Measurements from ENCODE around the gene VSTM2L.
A peak's percentile ranks its signal among the peaks of the same experiment; 100 is the strongest.

The VSTM2L gene

DNA sequence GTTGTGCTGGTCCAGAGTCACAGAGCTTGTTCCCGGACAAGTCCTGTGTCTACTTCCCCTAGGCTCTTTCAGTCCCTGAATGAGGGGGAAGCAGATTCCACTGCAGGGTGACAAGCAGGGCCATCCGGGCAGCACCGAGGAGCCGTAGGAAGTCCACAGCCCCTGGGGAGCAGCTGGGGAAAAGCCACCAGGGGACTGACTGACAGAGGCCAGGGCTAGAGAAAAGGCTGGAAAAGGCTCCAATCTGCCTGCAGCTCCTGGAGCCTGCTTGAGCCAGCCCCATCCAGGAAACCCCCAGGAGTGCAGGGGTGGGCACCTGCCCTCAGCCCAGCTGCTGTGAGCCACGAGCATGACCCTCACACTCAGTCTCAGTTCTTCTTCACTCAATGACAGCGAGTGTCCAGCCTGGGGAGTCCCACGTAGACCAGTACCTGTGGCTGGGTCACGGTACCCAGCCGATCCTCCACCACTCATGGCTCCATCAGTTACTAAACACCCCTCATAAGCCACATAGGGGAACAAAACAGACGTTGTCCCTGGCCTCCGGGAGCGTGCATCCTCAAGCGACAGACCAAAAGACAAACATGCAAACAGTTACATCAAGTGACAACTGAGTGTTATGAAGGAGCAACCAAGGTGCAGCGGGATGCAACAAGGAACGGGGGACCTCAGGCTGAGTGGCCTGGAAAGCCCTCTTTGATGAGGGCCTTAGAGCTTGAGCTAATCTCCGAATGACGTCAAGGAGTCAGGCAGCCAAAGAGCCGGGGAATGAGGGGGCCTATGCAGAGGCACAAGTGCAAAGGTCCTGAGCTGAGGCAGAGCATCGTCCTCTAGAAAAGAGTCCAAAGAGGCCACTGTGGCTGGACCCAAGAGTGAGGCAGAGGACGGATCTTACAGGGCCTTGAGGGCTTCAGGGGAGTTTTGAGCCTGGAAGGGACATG lies 24.8 kb upstream of the VSTM2L start:
- no peak for DNase-seq
- intact Hi-C loops (cut with DNase I) = no loop called here

DNA sequence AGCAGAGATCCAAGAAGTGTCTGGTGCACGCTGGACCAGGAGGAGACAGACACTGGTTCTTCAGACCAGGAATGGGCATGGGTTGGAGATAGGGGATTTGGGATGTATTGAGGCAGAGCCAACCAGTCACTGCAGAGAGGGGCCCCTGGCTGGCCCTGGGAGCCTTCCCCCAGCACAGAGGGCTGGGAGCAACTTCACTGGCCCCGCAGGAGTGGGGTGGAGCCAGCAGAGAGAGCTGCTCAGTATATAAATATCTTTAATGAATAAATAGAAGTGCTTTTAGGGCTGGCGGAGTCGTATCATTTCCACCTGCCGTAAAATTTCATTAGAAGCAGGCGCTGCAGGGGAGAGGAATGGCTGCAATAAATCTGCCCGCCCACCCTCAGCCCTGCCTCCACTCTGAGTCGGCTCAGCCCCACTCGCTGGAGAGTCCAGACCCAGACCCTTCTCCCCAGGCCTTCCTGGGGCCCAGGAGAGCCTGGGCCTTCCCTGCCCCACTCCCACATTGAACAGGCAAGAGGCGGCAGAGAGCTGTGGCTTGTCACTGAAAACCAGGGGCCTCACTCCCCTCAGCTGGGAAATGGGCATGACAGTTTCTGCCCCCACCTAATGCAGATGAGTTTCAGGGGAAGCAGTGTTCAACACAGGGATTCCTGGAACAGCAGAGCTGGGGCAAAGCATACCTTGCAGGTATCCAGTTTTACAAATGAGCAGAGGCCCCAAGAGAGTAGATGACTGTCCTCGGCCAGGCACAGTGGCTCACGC lies 23.9 kb upstream of the VSTM2L start:
- DNase-seq = no peak
- intact Hi-C loops (cut with DNase I) = no loop called here

DNA sequence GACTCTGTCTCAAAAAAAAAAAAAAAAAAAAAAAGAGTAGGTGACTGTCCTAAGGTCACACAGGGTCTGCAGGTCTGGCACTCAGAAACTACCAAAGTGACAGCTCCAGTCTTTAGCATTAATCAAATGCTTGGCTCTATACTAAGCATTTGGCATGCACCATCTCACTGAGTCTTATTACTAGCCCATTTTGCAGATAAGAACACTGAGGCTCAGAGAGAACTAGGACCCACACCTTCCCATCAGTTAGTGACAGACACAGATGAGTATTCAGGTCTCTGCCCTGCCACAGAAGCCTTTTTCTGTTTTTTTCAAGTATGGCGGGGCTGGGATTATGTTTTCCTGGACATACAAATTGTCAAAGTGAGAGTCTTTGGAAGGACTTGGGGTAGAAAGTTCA lies 23.1 kb upstream of the VSTM2L start:
- intact Hi-C loops (cut with DNase I) = no loop called here
- DNase-seq = no peak

DNA sequence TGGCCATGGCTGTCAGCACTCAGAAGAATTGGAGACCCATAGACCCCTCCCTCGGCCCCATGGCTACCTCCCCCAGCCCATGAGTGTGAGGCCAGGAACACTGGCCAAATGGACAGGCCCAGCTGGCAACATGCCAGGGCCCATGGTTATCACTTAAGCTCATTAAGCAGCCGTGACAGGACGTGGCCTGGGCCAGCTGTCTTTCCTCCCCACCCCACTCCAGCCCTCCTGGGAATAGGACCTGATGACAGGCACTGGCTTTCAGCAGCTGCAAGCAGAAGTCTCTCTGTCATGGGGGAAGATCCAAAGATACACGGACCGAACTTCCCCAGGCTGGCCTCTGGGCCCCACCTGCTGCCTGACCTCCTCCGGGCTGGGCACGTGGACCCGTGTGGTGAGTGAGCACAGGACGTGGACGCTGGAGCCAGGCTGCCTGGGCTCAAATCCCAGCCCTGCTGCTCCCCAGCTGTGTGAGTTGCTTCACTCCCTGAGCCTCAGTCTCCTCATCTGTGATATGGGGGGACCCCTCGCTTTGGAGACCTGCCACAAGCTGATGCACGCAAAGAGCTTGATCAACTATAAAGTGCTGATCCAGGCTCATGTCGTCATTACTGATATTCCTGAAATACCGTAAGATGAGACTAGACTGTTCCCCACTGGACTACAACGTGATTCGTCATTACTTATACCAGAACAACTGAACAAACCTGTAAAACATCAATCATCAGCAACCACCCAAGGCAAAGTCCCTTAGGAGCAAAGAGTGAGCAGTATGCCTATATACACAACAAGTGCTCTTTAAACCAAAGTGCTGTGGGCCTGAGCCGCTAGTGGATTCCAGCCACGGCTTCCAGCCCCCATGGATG lies 22.0 kb upstream of the VSTM2L start:
- DNase-seq = peak in 1 of 42 donors; percentile 50
- intact Hi-C loops (cut with DNase I) = no loop called here

DNA sequence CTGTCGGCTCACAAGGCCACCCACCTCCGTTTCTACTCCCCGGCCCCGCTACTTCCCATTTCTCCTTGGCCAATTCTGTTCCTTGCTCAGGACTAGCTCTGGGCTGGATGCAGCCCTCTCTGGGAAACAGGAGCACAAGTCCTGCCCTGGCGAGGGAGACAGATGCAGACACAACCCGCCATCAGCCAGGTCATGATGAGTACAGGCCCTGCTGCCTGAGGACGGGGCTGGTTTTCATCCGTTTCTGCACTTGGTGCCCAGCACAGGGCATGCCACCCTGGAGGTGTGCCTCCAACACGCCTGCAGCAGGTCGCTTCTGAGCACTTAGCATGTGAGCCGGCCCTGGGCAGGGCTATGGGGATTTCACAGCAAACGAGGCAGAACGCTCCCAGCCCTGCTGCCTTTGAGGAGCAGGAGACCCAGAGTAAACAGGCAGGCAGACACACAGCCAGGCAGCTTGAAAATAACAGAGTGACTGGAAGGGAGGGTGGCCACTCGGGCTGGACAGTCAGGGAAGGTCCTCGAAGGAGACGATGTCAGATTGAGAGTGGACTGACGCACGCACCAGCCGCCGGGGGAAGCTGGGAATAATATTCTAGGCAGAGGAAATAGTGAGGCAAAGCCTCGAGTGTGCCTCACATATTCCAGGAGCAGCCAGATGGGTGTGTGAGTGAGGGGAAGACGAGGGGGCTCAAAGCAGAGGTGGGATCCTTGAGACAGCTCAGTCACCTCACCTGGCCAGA lies 21.2 kb upstream of the VSTM2L start:
- intact Hi-C loops (cut with DNase I) = no loop called here
- no peak for DNase-seq

DNA sequence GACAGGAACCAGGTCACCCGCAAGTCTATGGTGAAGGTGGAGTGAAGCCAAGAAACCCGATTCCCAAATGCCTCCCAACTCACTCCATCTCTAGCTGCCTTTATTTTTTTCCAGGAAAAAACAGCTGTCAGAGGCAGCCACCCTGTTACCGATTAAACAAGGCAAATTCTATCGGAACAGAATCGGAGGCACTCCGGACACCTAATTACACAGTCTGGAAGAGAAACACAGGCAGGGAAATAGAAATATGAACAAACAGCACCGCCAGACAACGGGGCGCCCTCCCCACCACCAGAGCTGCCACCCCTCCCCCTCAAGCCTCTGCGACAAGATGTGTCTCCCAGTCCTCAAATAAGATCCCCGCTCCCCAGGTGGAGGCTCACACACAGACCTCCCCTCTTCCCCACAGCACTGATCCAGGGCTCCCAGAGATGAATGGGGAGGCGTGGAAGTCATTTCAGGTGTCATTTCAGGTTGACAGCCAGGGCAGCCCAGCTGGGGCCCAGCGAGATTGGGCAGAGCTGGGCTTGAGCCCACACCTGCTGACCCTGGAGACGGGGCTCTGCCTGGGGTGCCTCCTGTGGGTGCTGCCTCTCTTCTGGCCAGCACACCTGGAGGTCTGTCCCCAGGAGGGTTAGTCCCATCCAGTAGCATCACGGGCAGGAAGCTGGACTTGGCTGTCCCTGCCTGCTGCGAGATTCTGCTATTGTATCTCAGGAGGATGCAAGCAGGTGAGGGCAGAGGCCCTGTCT lies 19.8 kb upstream of the VSTM2L start:
- DNase-seq = no peak
- intact Hi-C loops (cut with DNase I) = no loop called here

DNA sequence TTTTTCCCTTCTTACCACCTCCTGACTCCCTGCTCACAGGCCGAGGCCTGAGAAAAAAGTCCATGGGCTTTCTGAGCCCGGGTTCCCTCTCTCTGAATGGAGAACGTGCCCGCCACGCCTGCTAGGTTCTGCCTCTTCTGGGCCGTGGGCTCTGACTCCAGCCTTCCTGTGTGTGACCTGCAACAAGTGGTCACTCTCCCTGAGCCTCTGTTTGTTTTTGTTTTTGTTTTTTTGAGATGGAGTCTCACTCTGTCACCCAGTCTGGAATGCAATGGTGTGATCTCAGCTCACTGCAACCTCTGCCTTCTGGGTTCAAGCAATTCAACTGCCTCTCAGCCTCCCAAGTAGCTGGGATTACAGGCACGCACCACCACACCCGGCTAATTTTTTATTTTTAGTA lies 17.9 kb upstream of the VSTM2L start:
- DNase-seq = no peak
- intact Hi-C loops (cut with DNase I) = no loop called here

DNA sequence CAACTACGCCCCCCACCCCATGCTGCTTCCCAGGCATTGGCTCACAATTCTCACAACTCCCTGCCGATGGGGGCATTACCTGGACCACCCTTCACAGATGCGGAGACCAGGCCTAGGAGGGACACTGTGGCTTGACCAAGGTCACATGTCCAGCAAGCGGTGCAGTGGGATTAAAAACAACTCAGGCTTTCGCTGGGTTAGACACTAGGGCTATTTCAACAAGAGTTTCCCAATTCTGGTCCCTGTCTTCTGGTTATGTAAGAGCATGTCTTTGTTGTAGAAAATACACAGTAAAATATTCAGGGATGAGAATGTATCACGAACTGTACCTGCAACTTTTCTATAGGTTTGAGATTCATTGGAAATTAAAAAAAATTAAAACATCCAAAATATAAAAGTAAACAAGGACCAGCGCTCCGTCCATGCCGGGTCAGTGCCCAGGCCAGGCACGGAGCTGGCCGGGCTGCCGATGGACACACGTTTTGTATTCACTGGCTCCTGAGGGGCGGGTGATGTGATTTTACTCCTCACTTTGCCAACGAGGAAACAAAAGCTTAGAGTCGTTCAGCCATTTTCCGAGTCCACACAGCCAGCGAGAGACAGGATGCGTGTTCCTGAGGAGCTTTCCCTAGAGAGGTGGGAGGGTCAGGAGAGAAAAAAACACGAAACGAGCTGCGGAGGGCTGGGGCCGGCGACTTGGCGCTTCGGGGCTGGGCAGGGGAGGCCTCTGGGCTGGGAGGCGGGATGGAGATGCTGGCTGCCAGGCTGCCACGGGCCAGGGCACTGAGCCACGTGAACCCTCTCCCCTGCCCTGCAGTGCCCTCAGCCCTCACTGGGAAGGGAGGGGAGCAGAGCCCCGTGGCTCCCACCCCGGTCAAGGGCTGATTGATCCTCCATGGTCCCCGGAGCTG lies 17.1 kb upstream of the VSTM2L start:
- intact Hi-C loops (cut with DNase I) = no loop called here
- peak in 1 of 42 donors; percentile 9 for DNase-seq

DNA sequence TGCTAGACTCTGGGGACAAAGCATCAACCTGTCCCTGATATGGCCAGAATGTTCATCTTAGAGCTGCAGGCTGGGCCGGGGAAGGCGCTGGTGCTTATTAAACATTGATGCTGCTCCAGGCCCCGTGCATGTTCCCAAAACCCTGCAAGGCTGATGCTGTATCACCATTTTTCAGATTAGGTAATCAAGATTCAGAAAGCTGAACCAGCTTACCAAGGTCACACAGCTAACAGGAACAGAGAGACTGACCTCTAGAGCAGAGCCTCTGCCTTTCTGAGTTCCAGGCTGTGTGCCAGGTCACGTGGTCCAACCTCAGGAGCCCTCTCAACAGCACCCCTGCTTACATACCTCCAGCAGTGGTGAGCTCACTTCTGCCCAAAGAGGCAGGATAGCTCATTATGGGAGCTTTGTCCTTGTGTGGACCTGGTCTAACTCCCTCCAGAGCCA lies 16.1 kb upstream of the VSTM2L start:
- no peak for DNase-seq
- intact Hi-C loops (cut with DNase I) = no loop called here

DNA sequence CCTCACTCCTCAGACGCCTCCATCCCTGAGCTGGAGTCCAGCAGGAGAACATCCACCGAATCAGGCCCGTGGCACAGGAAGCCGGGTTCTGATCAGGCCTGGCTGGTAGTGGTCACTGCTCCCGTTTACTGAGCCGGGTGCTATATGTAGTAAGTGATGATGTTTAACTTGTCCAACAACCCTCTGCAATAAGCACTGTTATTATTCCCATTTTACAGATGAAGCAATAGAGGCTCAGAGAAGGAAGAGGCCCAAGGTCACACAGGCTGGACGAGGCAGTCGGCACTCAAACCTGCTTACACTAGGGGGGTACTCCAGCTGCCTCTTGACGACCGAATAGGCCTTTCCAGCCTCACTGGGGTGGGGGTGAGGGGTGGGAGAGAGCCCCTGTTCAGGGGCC lies 14.3 kb upstream of the VSTM2L start:
- intact Hi-C loops (cut with DNase I) = no loop called here
- no peak for DNase-seq

DNA sequence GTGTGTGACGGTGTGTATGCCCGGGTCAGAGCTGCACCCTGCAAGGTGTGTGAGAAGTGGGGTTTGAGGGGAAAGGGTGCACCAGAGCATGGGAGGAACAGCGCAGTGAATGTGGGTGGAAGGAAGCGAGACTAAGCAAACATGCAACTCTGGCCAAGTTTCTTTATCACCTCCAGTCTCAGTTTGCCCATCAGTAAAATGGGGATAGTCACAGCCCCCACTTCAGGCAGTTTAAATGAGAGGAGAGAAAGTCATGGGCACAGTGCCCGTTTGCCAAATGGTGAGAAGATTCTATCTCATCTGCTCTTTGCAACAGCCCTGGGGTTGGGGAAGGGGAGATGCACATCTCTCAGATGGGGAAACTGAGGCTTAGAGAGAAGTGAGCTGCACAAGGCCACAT lies 12.8 kb upstream of the VSTM2L start:
- DNase-seq = no peak
- intact Hi-C loops (cut with DNase I) = no loop called here

DNA sequence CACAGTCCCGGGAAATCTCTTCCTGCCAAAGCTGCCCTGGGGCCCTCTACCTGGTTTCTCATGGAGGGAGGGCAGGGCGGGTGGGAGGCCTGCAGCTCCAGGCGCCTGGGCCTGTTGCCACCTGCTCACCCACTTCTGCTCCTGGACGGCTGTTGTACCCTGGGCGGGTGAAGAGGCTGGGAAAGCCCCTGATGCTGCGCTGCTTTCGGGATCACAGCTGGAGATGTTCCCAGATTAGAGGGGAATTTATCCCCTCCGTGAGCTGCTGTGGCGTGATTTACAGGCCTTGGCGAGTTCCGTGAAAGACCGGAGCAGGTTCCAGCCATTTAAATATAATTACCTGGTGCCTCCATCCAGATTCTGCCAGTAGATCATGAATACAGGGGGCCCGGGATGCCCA lies 12.3 kb upstream of the VSTM2L start:
- intact Hi-C loops (cut with DNase I) = no loop called here
- no peak for DNase-seq

DNA sequence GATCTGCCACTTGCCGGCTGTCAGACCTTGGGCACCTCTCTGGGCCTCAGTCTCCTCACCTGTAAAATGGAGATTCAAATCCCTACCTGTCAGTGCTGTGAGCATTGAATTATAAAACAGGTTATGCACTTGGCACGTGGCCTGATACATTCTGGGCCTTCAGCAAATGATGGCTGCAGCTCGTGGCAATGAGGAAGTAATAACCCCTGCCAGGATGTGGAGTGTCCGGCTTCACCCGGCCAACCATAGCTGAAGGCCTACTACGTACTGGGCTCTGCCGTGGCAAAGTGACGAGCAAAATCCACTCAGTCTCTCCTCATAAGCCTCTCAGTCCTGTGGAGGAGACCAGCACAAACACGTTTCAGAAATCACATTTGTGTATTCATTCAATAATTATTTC lies 10.9 kb upstream of the VSTM2L start:
- no peak for DNase-seq
- intact Hi-C loops (cut with DNase I) = no loop called here

DNA sequence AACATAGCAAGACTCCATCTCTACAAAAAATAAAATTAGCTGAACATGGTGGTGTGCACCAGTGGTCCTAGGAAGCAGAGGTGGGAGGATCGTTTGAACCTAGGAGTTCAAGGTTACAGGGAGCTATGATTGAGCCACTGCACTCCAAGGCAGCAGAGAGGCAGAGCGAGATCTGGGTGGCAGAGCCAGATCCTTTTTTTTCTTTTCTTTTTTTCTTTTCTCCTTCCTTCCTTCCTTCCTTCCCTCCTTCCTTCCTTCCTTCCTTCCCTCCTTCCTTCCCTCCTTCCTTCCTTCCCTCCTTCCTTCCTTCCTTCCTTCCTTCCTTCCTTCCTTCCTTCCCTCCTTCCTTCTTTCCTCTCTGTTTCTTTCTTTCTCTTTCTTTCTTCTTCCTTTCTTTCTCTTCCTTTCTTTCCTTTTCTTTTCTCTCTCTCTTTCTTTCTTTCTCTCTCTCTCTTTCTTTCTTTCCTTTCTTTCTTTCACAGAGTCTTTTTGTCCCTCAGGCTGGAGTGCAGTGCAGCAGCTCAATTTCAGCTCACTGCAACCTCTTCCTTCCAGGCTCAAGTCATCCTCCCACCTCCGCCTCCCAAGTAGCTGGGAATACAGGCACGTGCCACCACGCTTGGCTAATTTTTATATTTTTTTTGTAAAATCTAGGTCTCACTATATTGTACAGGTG lies 9.2 kb upstream of the VSTM2L start:
- intact Hi-C loops (cut with DNase I) = no loop called here
- DNase-seq = no peak

DNA sequence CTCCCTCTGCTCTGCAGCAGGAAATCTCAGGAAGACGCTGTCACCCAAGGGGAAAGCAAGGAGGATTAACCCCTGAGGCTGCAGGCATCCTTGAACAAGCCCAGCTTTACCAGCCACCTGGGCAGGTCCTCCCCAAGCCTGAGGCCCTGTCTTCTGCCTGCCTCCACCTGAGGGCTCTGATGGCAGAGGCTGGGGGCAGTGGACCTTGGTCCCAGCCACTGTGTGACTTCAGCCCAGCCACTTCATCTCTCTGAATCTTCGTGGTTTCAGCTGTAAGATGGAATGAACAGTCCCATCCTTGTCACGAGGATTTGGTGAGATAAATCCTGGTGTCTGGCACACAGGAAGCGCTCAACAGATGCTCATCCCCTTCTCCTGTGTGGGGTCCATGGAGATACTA lies 8.5 kb upstream of the VSTM2L start:
- intact Hi-C loops (cut with DNase I) = no loop called here
- DNase-seq = no peak

DNA sequence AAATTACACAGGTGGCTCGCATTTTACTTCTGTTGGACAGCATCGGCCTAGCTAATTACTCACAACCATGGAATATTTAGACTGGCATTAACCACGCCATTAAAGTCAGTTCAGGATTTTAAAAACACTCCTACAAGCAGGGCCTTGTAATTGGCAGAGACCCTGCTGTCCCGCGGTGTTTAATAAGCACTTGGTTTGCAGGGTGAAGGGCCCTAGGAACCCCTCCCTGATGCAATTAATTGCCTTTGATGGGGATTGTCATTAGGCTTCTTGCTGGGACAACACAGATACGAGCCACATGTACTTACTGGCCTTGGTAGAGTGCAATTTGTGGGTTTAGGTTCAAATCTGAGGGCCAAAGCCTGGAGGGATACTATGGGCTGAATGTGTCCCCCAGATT lies 7.8 kb upstream of the VSTM2L start:
- intact Hi-C loops (cut with DNase I) = no loop called here
- no peak for DNase-seq
